ENCODE data around the gene IL1F10.

Gene IL1F10

DNA sequence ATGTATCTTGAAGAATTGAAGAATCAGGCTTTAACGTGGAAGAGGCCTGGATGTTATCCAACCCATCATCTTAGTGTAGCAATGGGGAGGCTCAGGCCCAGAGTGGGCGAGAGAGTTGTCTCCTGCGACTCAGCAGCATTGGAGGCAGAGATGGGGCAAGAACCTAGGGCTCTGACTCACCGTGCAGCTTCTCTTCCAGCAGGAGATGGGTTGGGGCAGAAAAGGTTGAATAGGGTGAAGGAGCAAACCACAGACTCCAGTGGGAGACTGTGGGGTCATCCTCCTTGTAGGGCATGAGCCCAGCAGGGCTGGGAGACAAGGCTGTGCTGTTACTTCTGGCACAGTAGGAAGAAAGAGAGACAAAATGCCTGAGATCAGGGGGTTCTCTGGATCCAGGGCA, 7.4 kb upstream of the IL1F10 start:
- no peak for DNase-seq

GRCh38 chr2:113060796-113061195, 7.0 kb upstream of the IL1F10 start:
- DNase-seq = no peak

GRCh38 chr2:113061241-113061640, 6.5 kb upstream of the IL1F10 start:
- DNase-seq = no peak

- no peak for DNase-seq
These were observed 5.6 kb upstream of the IL1F10 start for GRCh38 chr2:113061896-113062770.

DNA sequence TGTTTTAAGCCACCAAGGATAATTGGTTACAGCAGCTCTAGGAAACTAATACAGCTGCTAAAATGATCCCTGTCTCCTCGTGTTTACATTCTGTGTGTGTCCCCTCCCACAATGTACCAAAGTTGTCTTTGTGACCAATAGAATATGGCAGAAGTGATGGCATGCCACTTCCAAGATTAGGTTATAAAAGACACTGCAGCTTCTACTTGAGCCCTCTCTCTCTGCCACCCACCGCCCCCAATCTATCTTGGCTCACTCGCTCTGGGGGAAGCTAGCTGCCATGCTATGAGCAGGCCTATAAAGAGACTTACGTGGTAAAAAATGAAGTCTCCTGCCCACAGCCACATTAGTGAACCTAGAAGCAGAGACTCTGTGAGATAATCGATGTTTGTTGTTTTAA, 3.5 kb upstream of the IL1F10 start:
- no peak for DNase-seq

DNA sequence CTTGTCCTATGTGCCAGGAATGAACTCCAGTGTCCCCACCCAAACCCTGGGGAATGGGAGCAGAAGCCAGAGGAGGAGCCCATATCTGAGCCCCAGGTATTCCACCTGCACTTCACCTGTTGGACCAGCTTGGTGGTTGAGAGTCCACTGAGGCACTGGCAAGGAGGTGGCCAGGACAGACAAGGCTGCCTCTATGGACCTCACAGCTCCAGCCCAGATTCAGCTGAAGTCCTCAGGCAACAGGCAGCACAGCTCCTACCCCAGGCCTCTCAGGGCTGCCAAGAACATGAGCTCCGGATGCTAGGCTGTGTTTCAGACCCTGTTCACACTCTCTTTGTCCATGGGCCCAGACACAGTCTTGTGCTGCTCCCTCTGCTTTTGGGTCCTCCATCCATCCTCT, 2.9 kb upstream of the IL1F10 start:
- DNase-seq = no peak

DNA sequence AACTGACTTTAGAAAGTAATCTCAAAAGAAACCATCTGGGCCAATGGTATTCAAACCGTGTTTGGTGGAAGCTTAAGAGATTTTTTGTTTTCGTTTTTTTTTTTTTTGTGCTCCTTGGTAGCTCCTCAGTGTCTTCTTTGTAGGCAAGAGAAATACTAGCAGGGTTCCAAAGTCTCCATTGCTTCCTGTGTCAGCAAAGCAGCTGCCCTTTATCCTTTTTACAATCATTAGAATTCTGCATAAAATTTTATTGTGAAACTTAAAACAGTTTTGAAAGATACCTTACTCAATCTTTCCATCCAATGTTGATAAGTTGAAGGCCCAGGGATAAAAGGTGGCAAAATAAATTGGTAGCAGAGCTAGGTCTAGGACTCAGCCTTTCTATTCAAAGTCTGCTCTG, 479 bp downstream of the IL1F10 start:
- DNase-seq = no peak

DNA sequence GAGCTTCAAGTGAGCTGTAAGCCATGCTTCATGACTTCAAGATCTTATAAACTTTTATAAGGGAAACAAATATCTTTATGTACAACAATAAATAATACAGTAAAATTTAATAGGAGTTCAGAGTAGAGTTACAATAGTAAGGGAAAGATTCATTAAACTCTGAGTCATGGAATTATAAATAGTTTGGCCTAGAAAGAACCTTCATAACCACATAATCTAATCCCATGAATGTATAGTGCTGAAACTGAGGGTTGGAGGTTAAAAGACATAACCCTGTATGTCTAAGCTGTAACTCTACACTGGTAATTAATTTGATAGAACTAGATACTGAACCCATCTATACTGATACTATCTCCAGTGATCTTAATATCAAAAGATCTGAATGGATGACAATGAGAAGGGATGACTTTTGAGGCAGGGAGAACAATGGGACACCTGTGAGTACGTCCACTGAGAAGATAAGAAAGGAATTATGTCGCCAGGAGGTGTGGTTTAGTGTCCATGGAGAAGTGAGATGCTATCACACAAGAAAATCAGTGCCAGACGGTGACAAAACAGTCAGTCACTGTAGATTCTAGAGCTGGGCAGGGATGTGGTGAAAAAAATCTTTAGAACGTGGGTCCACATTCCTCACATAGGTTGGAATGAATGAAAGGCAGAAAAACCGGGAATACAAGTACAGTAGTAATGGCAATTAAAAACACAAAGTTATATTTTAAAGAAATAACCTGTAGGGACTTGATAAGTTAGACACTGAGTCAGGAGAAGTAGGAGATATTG, 1.1 kb downstream of the IL1F10 start:
- no peak for DNase-seq

GRCh38 chr2:113069676-113070605, 2.2 kb downstream of the IL1F10 start:
- DNase-seq = no peak

GRCh38 chr2:113070606-113070975, 2.8 kb downstream of the IL1F10 start:
- DNase-seq = no peak

DNA sequence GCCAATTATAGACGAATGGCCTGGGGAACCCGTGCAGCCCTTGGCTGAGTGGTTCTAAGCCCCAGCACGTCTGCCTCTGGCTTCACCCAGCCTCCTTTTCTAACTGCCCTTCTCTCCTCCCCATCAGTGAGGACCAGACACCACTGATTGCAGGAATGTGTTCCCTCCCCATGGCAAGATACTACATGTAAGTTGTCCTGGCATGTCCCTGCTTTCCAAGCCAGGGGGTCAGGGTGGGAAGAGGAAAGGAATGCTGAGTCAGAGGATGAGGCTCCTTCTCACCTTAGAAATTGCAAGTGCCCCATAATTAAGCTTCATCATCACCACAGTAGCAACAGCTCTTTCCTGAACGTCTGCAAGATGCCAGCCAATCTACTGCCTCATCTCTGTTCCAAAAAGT, 4.8 kb downstream of the IL1F10 start:
- no peak for DNase-seq

GRCh38 chr2:113073325-113073834, 5.6 kb downstream of the IL1F10 start:
- no peak for DNase-seq

DNA sequence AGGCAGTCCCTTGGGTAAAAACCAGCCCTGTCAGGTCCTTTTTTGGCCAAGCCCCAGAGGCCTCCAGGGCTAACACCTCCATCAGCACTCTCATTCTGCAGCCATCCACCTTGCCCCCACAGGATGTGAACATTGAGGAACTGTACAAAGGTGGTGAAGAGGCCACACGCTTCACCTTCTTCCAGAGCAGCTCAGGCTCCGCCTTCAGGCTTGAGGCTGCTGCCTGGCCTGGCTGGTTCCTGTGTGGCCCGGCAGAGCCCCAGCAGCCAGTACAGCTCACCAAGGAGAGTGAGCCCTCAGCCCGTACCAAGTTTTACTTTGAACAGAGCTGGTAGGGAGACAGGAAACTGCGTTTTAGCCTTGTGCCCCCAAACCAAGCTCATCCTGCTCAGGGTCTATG, 7.3 kb downstream of the IL1F10 start:
- DNase-seq = no peak

GRCh38 chr2:113075600-113075999, 7.8 kb downstream of the IL1F10 start:
- no peak for DNase-seq

- DNase-seq = no peak
These were observed 9.3 kb downstream of the IL1F10 start for GRCh38 chr2:113076954-113077669.

GRCh38 chr2:113077921-113078320, 10.2 kb downstream of the IL1F10 start:
- DNase-seq = no peak

DNA sequence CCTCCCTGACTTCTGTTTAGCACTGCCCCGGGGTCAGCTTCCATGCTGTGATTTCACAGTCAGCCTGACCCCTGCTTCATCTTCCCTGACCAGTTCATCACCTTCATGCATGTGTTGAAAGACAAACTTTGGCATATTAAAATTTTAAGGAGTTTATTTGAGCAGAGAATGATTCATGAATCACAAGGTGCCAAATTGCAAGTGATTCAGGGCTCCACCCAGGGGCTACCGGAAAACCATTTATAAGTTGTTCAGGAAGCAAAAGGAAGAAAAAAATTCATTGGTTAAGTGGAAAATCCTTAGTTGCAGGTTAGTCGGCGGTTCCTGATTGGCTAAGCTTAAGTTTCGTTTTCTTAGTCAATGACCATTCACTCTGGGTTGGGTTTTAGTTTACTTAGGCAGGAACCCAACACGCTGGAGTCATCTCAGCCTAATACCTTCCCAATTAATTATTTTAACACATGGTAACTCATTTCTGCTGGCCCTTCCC, 10.6 kb downstream of the IL1F10 start:
- no peak for DNase-seq

GRCh38 chr2:113079131-113079530, 11.4 kb downstream of the IL1F10 start:
- DNase-seq = no peak

DNA sequence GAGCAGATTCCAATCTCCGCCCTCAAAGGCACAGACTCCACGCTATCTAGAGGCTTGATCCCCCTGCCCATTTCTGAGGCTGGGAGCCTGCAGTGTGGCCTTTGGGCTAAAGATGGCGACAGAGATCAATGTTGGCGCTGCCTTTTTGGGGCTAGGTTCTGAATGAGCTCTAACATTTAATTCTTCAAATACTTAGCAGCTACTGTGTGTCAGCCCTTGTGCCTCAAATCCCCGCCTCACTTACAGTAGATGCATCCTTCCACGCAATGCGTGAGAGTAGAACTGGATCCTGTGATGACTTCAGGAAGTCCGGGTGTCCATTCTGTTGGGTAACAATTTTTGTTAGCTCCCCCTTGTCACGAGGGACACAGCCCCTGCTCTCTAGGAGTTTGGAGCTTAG, 12.4 kb downstream of the IL1F10 start:
- peak; percentile 51 to 65 for DNase-seq

DNA sequence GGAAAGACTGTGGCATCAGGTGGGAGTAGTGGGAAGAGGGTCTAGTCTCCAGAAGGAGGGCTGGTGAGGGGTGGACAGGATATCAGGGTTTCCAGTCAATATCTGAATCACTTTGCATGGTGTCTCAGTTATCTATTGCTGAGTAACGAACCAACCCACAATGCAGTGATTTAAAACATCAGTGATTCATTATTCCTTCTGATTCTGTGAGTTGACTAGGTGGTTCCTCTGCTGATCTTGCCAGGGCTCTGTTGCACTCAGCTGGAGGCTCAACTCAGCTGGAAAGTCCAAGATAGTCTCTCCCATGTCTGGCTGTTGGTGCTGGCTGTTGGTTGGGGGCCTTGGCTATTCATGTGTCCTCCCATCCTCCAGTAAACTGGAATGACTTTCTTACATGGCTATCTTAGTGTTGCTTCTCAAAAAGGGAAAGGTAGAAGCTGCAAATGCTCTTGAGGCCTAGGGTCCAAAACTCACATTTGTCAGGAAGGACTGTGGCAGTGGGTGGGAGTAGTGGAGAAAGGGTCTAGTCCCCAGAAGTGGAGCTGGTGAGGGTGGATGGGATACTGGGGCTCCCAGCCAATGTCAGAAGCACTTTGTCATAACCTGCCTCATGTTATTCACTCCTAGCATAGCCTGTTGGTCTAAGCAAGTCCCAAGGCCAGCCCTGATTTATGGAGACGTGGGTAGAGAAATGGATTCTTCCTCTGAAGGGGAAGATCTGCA, 13.9 kb downstream of the IL1F10 start:
- no peak for DNase-seq

DNA sequence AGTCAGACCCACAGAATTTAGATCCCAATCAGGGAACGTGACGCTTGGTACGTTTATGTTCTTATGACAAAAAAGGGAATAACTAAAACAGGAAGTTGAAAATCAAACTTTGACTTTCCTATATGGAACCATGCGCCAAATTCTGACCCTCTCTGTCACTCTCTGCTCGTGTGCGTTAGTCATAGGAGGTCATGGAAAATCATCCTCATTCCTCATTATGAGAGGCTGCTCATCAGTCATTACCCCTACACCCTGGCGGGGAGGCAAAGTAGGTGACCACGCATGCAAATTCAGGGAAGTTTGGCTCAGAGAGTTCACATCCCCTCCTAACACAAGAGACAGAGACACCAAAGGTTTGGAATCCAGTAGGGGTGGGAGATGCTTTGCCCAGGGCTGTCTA, 15.5 kb downstream of the IL1F10 start:
- no peak for DNase-seq

All from Kasumi-1 (cell line).